Frontal cortex (tissue), 4 donors: ENCODE results near the gene CFAP46. TPM values are rescaled to one million over a fixed set of nuclear protein-coding genes. Genes with fewer than 3 reads are reported as not detected.
"Not testable (repeated sequence)": the region's sequence is repeated elsewhere in the genome, so short reads cannot be mapped to it uniquely, and the experiment has no call there.

Experiments
- DNase-seq, 2 donors: peaks; one replicate each; pipeline ENCODE4 v3.0.0; 2012; ENCODE audit warnings: low spot score in 2 of 2
- FAIRE-seq: peaks from 2 replicates; lab custom pipeline; 2012; peaks lifted over from hg19 to GRCh38; lab: Jason Lieb, UNC
- total RNA-seq: library from RNA; depleted of rRNA; stranded (reverse); fragments of >200 nt; gene quantifications from one replicate; pipeline ENCODE4 v1.2.3, GENCODE V29; 2014
- donor health status: control.
- donor health status: control.
- donor health status: control.

CFAP46 gene
- total RNA-seq, 1 donor from 2014 or later: 2.0 TPM

DNA sequence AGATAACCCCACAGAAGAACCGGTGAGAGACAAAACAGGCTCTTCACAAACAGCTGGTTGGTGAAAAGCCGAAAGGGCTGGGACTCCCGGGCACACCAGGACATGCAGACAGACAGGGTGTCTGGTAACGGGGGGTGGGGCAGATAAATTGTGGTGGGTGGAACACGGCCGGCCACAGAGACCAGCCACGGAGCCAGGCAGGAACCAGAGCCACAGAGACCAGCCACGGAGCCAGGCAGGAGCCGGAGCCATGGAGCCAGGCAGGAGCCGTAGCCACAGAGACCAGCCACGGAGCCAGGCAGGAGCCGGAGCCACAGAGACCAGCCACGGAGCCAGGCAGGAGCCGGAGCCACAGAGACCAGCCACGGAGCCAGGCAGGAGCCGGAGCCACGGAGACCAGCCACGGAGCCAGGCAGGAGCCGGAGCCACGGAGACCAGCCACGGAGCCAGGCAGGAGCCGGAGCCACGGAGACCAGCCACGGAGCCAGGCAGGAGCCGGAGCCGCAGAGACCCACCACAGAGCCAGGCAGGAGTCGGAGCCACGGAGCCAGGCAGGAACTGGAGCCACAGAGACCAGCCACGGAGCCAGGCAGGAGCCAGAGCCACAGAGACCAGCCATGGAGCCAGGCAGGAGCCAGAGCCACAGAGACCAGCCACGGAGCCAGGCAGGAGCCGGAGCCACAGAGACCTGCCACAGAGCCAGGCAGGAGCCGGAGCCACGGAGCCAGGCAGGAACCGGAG lies 116.4 kb downstream of the CFAP46 start:
- not testable (repeated sequence) for DNase-seq, FAIRE-seq

DNA sequence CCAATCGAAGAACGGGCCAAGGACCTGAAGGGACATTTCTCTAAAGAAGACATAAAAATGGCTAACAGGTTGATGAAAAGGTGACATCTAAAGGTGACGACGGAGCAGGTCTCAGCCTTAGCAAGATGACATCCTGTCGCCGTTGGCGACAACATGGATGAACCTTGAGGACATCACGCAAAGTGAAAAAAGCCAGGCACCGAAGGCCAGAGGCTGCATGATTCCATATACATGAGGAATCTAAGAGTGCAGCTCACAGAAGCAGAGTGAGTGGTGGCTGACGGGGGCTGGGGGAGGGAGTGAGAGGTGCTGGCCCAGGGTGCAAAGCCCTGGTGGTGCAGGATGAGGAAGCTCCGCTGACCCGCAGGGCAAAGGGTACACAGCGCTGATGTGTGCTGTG lies 122.3 kb downstream of the CFAP46 start:
- FAIRE-seq (no peak), DNase-seq (no peak)

GRCh38 chr10:132817701-132818211 lies 124.6 kb downstream of the CFAP46 start:
- DNase-seq (no peak), FAIRE-seq (no peak)

DNA sequence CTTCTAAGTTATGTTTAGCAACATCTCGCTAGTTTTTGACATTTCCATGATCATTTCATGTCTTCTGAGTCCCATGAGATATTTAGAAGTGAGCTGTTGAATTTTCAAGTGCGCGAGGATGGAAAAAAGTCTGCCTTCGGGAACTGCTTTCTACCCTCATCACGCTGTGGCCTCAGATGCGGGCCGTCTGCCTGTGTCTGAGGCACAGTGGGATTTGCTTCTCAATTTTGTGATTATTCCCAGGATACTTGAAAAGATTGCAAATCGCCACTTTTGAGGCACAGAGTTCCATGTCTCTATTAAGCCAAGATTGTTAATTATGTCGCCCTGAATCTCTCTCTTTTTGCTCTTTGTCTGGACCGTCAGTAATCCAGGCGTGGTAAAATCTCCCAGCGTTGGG lies 125.7 kb downstream of the CFAP46 start:
- DNase-seq (no peak), FAIRE-seq (no peak)

GRCh38 chr10:132815168-132815857 lies 127.1 kb downstream of the CFAP46 start:
- FAIRE-seq: no peak
- DNase-seq: no peak

- no peak for DNase-seq
- FAIRE-seq: no peak
These were observed 127.9 kb downstream of the CFAP46 start for GRCh38 chr10:132814469-132814856.

DNA sequence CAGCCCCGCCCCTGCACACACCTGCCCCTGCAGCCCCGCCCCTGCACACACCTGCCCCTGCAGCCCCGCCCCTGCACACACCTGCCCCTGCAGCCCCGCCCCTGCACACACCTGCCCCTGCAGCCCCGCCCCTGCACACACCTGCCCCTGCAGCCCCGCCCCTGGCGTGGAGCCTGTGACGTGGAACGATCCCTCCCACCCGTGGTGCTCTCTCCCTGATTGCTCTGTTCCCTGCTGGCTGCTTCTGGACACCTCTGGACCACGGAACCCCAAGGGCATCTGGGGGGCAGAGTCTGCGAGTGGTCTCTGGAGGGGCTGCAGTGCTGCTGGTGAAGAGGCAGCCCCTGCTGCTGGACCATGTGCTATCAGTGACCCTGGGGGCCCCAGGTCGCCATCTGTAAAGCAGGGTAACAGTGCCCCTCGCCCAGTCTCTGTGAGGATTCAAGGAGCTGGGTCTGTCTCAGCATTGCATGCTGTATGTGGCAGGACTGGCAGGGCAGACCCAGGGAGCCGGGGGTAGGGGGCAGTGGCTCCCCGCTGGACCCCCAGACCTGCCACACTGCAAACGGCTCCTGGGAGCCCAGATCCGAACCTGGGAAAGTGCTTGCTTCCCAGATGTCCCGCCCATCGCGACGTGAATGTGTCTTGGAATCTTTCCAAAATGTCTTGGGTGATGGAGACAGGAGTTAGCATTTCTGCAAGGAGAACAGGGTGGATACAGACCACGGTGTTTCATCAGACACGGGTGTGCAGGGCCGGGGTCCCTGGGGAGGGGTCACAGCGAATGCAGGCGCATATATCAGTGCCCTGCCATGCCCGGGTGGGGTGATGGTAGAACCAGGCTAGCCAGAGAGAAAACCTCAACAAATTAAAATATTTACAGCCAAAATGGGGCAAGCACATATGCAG lies 128.6 kb downstream of the CFAP46 start:
- FAIRE-seq (no peak), DNase-seq (no peak)

DNA sequence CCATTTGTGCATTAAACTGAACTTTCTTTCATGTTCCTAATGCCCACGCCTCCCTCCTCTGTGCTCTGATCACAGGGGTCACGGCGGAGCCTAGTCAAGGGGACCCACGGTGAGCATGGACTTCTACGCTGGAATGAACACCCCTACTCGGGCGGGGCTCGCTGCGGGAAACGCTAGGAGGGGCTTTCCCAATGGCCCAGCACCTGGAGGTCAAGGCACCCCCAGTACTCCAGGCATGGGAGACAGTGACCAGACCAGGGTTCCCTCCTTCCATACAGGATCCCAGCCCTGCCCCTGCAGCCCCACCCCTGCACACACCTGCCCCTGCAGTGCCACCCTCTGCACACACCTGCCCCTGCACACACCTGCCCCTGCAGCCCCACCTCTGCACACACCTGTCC lies 129.4 kb downstream of the CFAP46 start:
- DNase-seq (no peak), FAIRE-seq (no peak)

DNA sequence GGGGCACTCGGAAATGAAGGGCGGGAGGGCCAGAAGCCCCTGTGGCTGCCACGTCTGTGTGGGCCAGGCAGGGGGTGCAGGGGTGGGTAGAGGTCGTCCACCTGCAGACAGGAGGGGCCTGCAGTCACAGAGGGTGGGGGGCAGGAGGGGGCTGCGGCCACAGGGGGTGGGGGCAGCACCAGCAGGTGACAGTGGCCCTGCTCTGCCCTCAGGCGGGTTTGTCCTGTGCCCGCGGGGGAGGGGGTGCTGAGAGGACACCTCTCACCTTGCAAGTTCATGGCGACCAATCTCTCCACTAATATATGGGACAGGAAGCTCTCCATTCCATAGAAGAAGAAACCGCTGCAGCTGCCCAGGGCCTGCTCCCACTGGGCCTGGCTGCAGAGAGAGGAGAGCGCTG lies 129.8 kb downstream of the CFAP46 start:
- FAIRE-seq: no peak
- no peak for DNase-seq

- FAIRE-seq (no peak), DNase-seq (no peak)
These were observed 130.4 kb downstream of the CFAP46 start for GRCh38 chr10:132811891-132812481.

DNA sequence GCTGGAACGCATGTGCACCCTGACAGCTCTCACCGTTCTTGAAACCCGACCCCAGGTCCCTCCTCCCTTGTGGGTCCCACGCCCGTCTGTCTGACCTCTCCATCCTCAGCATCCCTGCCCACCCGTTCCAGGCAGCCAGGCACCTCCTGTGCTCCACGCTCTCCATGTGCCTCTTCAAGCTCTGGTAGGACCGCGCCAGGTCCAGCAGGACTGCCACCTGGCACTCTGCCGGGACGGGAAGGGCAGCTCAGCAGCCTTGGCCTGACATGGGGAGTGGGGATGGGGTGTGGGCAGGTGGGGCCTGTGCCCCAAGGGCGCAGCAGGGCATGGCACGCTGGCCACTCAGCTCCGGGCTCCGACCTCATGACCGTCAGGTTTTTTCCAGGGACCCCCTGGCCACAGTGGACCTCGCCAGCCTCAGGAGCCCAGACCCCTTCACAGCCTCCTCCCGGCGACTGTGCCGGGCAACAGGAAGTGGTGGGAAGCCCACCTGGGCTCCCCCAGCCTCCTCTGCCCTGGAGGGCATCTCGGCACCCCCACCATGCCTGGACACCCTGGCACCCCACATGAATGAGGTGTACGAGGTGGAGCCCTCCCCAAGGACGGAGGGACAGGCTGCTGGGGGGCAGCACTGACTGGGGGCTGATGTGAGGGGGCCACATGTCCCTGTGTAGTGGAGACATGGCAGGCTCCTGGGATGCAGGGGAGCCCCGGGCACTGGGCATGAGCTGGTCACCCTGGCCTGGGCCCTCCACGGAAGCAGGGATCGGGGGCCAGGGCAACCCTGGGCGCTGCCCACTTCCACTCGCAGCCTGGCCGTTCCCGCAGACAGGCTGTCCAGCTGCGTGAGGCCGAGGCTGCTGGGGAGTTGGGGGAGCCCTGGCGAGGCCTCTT lies 131.3 kb downstream of the CFAP46 start:
- no peak for FAIRE-seq
- DNase-seq: no peak

- DNase-seq (no peak), FAIRE-seq (no peak)
These were observed 132.1 kb downstream of the CFAP46 start for GRCh38 chr10:132810141-132810806.

GRCh38 chr10:132809232-132810140 lies 132.9 kb downstream of the CFAP46 start:
- FAIRE-seq (no peak), DNase-seq (no peak)

- DNase-seq: no peak
- no peak for FAIRE-seq
These were observed 133.8 kb downstream of the CFAP46 start for GRCh38 chr10:132808383-132809231.

DNA sequence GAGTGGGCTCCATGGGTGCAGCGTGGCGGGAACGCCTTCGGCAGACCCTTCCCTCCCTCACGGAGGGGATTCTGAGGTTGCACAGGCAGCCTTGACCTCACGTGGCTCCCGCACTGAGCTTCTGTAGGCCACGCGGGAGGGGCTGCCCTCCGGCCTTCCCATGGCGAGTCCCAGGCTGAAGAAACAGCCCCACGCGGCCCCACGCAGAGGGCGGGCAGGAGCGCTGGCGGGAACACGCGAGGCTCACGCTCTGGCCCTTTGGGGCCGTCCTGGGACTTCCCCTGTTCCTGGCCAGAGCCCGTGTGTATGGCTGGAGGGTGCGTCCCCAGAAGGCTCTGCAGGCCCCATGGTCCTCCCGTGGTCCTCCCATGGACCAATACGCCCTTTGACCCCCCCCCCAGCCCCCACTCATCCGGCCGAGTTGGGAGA lies 134.7 kb downstream of the CFAP46 start:
- no peak for FAIRE-seq
- DNase-seq: no peak

- FAIRE-seq: no peak
- DNase-seq: no peak
These were observed 135.8 kb downstream of the CFAP46 start for GRCh38 chr10:132806561-132807003.
